ENCODE results near the gene PRKG1.

PRKG1 gene

GRCh38 chr10:52048051-52048450, 973.8 kb downstream of the PRKG1 start:
- DNase-seq (ENCODE audit: low read depth, low spot score), result no peak

- no peak for DNase-seq (ENCODE audit: low read depth, low spot score)
These were observed 976.3 kb downstream of the PRKG1 start for GRCh38 chr10:52050429-52051047.

GRCh38 chr10:52053497-52053896, 979.2 kb downstream of the PRKG1 start:
- DNase-seq (ENCODE audit: low read depth, low spot score), result no peak

GRCh38 chr10:52056291-52056690, 982.0 kb downstream of the PRKG1 start:
- DNase-seq (ENCODE audit: low read depth, low spot score), result no peak

GRCh38 chr10:52059089-52059488, 984.8 kb downstream of the PRKG1 start:
- no peak for DNase-seq (ENCODE audit: low read depth, low spot score)

GRCh38 chr10:52063159-52063558, 988.9 kb downstream of the PRKG1 start:
- DNase-seq (ENCODE audit: low read depth, low spot score), result no peak

- no peak for DNase-seq (ENCODE audit: low read depth, low spot score)
These were observed 990.0 kb downstream of the PRKG1 start for GRCh38 chr10:52064084-52064845.

GRCh38 chr10:52066383-52066782, 992.1 kb downstream of the PRKG1 start:
- DNase-seq (ENCODE audit: low read depth, low spot score), result no peak

- DNase-seq (ENCODE audit: low read depth, low spot score), result no peak
These were observed 994.2 kb downstream of the PRKG1 start for GRCh38 chr10:52068485-52068884.

- no peak for DNase-seq (ENCODE audit: low read depth, low spot score)
These were observed 997.5 kb downstream of the PRKG1 start for GRCh38 chr10:52071814-52072213.

GRCh38 chr10:52074505-52075026, 1000.3 kb downstream of the PRKG1 start:
- DNase-seq (ENCODE audit: low read depth, low spot score), result no peak

GRCh38 chr10:52077814-52078213, 1003.5 kb downstream of the PRKG1 start:
- DNase-seq (ENCODE audit: low read depth, low spot score), result no peak

GRCh38 chr10:52078397-52078937, 1004.2 kb downstream of the PRKG1 start:
- DNase-seq (ENCODE audit: low read depth, low spot score), result no peak

- DNase-seq (ENCODE audit: low read depth, low spot score), result no peak
These were observed 1008.0 kb downstream of the PRKG1 start for GRCh38 chr10:52082307-52082706.

- DNase-seq (ENCODE audit: low read depth, low spot score), result no peak
These were observed 1009.1 kb downstream of the PRKG1 start for GRCh38 chr10:52083422-52083821.

GRCh38 chr10:52092390-52092789, 1018.1 kb downstream of the PRKG1 start:
- DNase-seq (ENCODE audit: low read depth, low spot score), result no peak

- DNase-seq (ENCODE audit: low read depth, low spot score), result no peak
These were observed 1023.8 kb downstream of the PRKG1 start for GRCh38 chr10:52098130-52098529.

GRCh38 chr10:52099026-52099600, 1024.8 kb downstream of the PRKG1 start:
- no peak for DNase-seq (ENCODE audit: low read depth, low spot score)

GRCh38 chr10:52100011-52100547, 1025.8 kb downstream of the PRKG1 start:
- DNase-seq (ENCODE audit: low read depth, low spot score), result no peak

GRCh38 chr10:52105301-52105700, 1031.0 kb downstream of the PRKG1 start:
- DNase-seq (ENCODE audit: low read depth, low spot score), result no peak

GRCh38 chr10:52106011-52106410, 1031.7 kb downstream of the PRKG1 start:
- DNase-seq (ENCODE audit: low read depth, low spot score), result no peak

GRCh38 chr10:52106899-52107298, 1032.6 kb downstream of the PRKG1 start:
- DNase-seq (ENCODE audit: low read depth, low spot score), result no peak
